Measurements from ENCODE around the gene BCAM. TPM values are rescaled to one million over a fixed set of nuclear protein-coding genes. Genes with fewer than 3 reads are reported as not detected.
A peak's percentile ranks its signal among the peaks of the same experiment; 100 is the strongest.

The BCAM gene
- total and polyA plus RNA-seq, 2 experiments from 2014 or later, result 1.3 to 1.4 TPM

DNA sequence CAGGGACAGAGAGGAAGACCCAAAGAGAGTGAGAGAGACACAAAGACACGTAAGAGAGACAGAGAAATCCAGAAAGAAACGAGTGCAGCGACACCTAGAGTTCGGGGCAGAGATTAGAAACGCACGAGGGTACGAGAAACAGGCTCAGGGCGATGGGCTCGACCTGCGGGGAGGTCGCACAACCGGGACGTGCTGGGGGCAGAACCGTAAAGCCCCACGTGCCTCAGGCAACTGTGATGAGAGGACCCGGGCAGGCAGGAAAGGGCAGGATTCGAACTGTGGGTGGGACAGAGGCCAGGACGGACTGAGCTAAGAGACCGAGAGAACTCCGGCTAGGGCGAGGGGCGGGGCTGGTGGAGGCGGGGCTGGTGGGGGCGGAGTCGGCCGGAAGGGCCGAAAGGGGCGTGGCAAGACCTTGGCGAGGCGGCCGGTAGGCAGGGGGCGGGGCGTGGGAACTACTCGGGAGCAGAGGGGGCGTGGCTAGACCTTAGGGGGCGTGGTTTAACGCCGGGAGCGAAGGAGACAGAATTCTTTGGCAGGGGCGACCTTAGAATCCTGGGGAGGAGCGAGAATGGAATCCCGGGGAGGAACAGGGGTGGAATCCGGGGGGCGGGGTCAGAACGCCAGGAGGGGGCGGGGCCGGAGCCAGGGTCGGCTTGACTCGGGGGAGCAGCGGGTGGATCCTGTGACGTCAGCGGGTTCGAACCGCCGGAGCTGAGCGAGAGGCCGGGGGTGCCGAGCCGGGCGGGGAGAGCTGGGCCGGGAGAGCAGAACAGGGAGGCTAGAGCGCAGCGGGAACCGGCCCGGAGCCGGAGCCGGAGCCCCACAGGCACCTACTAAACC is 36.9 kb downstream of the BCAM start, which contains the start of gene NECTIN2:
Gene NECTIN2 (plus strand): TSS at position 686 of the 843 bp plus-strand sequence. CDS start 229 bp downstream, outside the sequence.
- no peaks in the 10 kb centered on the region for H3K27me3 ChIP-seq (replicated peaks; ENCODE audit: insufficient read depth)
- peak within 1 kb of the TSS; percentile 87 for H2AFZ ChIP-seq
- peak within 1 kb of the TSS; percentile 94 for H3K4me2 ChIP-seq (ENCODE audit: unreplicated experiment)
- WGBS, 2 experiments (ENCODE audit: low coverage in 1 of 2, low lambda C conversion rate in 2 of 2, missing lambda C conversion rate in 2 of 2), result 1% methylated on average over 22 to 60 of the region's 67 CpGs
- H3K9me3 ChIP-seq (ENCODE audit: low read depth), result no peaks in the 10 kb centered on the region
- peak within 1 kb of the TSS; percentile 95 for H3K9ac ChIP-seq
- DNase-seq, result peak; percentile 98
- H3K79me2 ChIP-seq (ENCODE audit: insufficient read depth), result peaks cover 46% of the 10 kb centered on the region
- H3K27ac ChIP-seq, result peak within 1 kb of the TSS; percentile 76
- H3F3A ChIP-seq (ENCODE audit: insufficient read depth), result peaks cover 14% of the 10 kb centered on the region
- no peaks in the 10 kb centered on the region for H4K20me1 ChIP-seq (ENCODE audit: insufficient read depth)
- H3K4me1 ChIP-seq (ENCODE audit: insufficient read depth), result peaks cover 17% of the 10 kb centered on the region; the same call in 1 of the 2 replicates
- H3K36me3 ChIP-seq (ENCODE audit: low read depth), result no peaks in the 10 kb centered on the region
- no peaks in the 10 kb centered on the region for H3K9me2 ChIP-seq (ENCODE audit: insufficient read depth)
- H3K4me3 ChIP-seq, result peak within 1 kb of the TSS; percentile 95
- TF ChIP-seq EZH2 (IDR thresholded peaks at IDR 0.05; ENCODE audit: insufficient read depth, poor library complexity, severe bottlenecking) (no peak), EZH2phosphoT487 (IDR thresholded peaks at IDR 0.05; ENCODE audit: insufficient read depth, low read depth) (no peak)
- in situ Hi-C loops (cut with MboI), result no loop called here

DNA sequence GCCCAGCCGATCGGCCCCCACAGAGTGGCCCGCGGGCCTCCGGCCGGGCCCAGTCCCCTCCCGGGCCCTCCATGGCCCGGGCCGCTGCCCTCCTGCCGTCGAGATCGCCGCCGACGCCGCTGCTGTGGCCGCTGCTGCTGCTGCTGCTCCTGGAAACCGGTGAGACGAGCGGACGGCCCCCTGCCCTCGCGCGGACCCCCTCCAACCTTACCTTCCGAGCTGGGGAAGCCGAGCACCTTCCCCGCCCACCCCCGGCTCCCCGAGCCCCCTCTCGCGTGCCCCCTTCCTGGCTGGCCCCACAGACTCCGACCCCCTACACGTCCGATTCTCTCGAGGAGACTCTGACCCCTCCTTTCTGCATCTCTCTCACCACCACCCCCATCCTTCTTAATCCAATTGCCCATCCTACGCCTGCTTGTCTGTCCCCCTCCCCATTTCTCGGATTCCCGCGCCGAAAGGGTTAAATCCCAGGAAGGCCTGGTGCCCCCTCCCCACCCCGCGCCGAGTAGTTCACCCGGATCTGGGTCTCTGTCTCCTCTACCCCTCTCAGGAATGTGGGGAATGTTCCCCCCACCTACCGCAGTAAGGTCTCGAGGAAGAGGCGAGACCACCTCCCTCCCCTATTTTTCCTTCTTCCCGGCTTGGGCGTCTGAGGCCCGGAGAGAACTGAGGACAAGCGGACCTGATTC is 37.7 kb downstream of the BCAM start:
- TF ChIP-seq EZH2 (IDR thresholded peaks at IDR 0.05; ENCODE audit: insufficient read depth, poor library complexity, severe bottlenecking), result no peak
- no peak for TF ChIP-seq EZH2phosphoT487 (IDR thresholded peaks at IDR 0.05; ENCODE audit: insufficient read depth, low read depth)
- Histone ChIP-seq H3K36me3 (ENCODE audit: low read depth) (no peaks in the 10 kb centered on the region), H3K4me2 (ENCODE audit: unreplicated experiment) (peak overlapping the region; percentile 94), H4K20me1 (ENCODE audit: insufficient read depth) (no peaks in the 10 kb centered on the region), H3F3A (ENCODE audit: insufficient read depth) (peaks cover 14% of the 10 kb centered on the region), H3K9me3 (ENCODE audit: low read depth) (no peaks in the 10 kb centered on the region), H3K79me2 (ENCODE audit: insufficient read depth) (peaks cover 54% of the 10 kb centered on the region), H3K4me3 (peak overlapping the region; percentile 95), H3K9me2 (ENCODE audit: insufficient read depth) (no peaks in the 10 kb centered on the region), H2AFZ (peak overlapping the region; percentile 54), H3K4me1 (ENCODE audit: insufficient read depth) (peaks cover 17% of the 10 kb centered on the region; the same call in 1 of the 2 replicates), H3K27ac (peak overlapping the region; percentile 76), H3K27me3 (replicated peaks; ENCODE audit: insufficient read depth) (no peaks in the 10 kb centered on the region), H3K9ac (peak overlapping the region; percentile 95)
- in situ Hi-C loops (cut with MboI), result no loop called here
- 1% methylated on average over 27 to 43 of the region's 51 CpGs for WGBS, 2 experiments (ENCODE audit: low coverage in 1 of 2, low lambda C conversion rate in 2 of 2, missing lambda C conversion rate in 2 of 2)
- DNase-seq, result peak; percentile 44

DNA sequence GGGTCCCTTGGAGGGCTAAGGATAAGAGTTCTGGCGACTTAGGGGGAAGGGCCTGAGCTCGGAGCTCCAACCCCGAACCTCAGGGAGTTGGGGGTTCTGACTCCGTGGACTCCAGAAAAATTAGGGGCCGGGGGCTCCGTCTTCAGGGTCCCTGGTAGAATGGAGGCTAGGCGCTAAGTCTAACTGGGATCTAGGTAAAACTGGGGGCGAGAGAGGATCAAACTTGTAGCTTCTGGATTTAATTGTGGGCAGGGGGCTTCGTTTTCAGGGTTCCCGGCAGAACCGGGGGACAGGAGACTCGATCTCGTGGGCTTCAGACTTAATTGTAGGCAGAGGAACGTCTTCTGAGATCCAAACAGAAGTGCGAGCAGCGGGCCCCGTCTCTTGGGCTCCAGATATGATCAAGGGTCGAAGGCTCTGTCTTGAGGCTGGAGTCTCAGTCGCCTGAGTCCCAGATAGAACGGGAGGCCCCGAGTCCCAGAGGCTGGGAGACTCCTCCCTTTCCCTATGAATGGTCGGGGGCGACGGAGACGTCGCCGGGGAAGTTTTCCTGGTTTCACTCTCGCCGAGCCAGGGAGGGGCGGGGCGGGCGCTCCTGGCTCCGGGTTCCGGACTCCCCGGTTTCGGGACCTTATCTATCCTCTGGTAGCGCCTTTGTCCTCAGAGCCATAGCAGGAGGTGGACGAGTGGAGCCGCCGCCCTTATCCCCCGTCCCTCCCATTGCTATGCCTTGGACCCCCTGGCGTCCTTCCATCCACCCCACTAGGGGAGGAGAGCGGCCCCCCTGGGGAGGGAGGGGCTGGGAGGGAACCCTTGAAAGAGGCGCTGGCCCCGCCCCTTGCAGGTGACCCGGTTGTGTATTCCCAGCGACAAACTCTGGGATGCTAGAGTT is 38.5 kb downstream of the BCAM start:
- Histone ChIP-seq H3K27me3 (replicated peaks; ENCODE audit: insufficient read depth) (no peaks in the 10 kb centered on the region), H3K9me3 (ENCODE audit: low read depth) (no peaks in the 10 kb centered on the region), H3K4me3 (peak overlapping the region; percentile 95), H3K36me3 (ENCODE audit: low read depth) (no peaks in the 10 kb centered on the region), H2AFZ (peak overlapping the region; percentile 54), H3K79me2 (ENCODE audit: insufficient read depth) (peaks cover 62% of the 10 kb centered on the region), H4K20me1 (ENCODE audit: insufficient read depth) (no peaks in the 10 kb centered on the region), H3F3A (ENCODE audit: insufficient read depth) (peaks cover 14% of the 10 kb centered on the region), H3K9ac (peak overlapping the region; percentile 95), H3K4me1 (ENCODE audit: insufficient read depth) (peaks cover 17% of the 10 kb centered on the region; the same call in 1 of the 2 replicates), H3K9me2 (ENCODE audit: insufficient read depth) (no peaks in the 10 kb centered on the region), H3K4me2 (ENCODE audit: unreplicated experiment) (peak overlapping the region; percentile 94), H3K27ac (peak overlapping the region; percentile 76)
- TF ChIP-seq EZH2 (IDR thresholded peaks at IDR 0.05; ENCODE audit: insufficient read depth, poor library complexity, severe bottlenecking) (no peak), EZH2phosphoT487 (IDR thresholded peaks at IDR 0.05; ENCODE audit: insufficient read depth, low read depth) (no peak)
- peak; percentile 80 for DNase-seq
- 1 to 2% methylated on average over 27 to 42 of the region's 47 CpGs for WGBS, 2 experiments (ENCODE audit: low coverage in 1 of 2, low lambda C conversion rate in 2 of 2, missing lambda C conversion rate in 2 of 2)
- in situ Hi-C loops (cut with MboI), result no loop called here
